Transverse colon (tissue), 4 donors: ENCODE data around the gene RBMX. TPM values are rescaled to one million over a fixed set of nuclear protein-coding genes. Genes with fewer than 3 reads are reported as not detected.

ENCODE experiments used
- DNase-seq: peaks from one replicate; pipeline ENCODE4 v3.0.0-alpha.2; 2019
- H3K27ac ChIP-seq, 4 donors: fragments of 200-600 bp; sonication (generic); 2 replicates each; pipeline ENCODE4 v1.5.1; 2016 to 2018; ENCODE audit warnings: inconsistent platforms in 4 of 4
- H3K27me3 ChIP-seq: fragments of 200-600 bp; sonication (generic); 2 replicates; pipeline ENCODE4 v1.5.1; 2017; ENCODE audit warnings: inconsistent platforms
- H3K36me3 ChIP-seq, 4 donors: fragments of 200-600 bp; sonication (generic); 2 replicates each; pipeline ENCODE4 v1.5.1; 2017 to 2019; ENCODE audit warnings: inconsistent platforms in 4 of 4
- H3K4me1 ChIP-seq, 4 donors: fragments of 200-600 bp; sonication (generic); 2 replicates each; pipeline ENCODE4 v1.5.1; 2017 to 2020; ENCODE audit warnings: inconsistent platforms in 4 of 4
- H3K4me3 ChIP-seq, 4 donors: fragments of 200-600 bp; sonication (generic); 1 replicate in 1 of 4; 2 replicates in 3 of 4; pipeline versions ENCODE4 v1.5.1 to v1.6.1; 2017 to 2019; ENCODE audit warnings: inconsistent platforms in 4 of 4
- H3K9me3 ChIP-seq, 2 donors: fragments of 200-600 bp; sonication (generic); 2 replicates each; pipeline ENCODE4 v1.5.1; 2017 to 2019; ENCODE audit warnings: inconsistent platforms in 2 of 2
- CTCF ChIP-seq, 5 experiments: fragments of 200-600 bp in 3 of 5; fragments of 450-650 bp in 2 of 5; sonication (generic) in 3 of 5; IDR thresholded peaks; 1 replicate in 2 of 5; 2 replicates in 3 of 5; pipeline ENCODE4 v1.5.1; 2016 to 2017; ENCODE audit warnings: antibody characterized with exemption in 5 of 5, inconsistent platforms in 3 of 5, mild to moderate bottlenecking in 2 of 5, moderate library complexity in 1 of 5
- EP300 ChIP-seq: sonication (generic); formaldehyde crosslinking; IDR thresholded peaks from one replicate; pipeline ENCODE4 v1.6.1; 2017; ENCODE audit warnings: antibody characterized with exemption, low read depth
- POLR2A ChIP-seq: fragments of 450-650 bp; IDR thresholded peaks from one replicate; pipeline ENCODE4 v1.6.1; 2016; ENCODE audit warnings: antibody characterized with exemption, mild to moderate bottlenecking, moderate library complexity
- POLR2AphosphoS5 ChIP-seq, 3 donors: sonication (generic); formaldehyde crosslinking; IDR thresholded peaks; one replicate each; pipeline ENCODE4 v1.6.1; 2016; ENCODE audit warnings: antibody characterized with exemption in 3 of 3
- WGBS, 2 donors: methylation state at CpG; one replicate each; pipeline ENCODE4 v1.1.5; 2018; ENCODE audit warnings: low coverage in 1 of 2; 5-methylcytosine and 5-hydroxymethylcytosine counted together
- in situ Hi-C, 4 donors: fragments of 200-750 bp; cut with MboI; loops; one replicate each; pipeline versions ENCODE4 v1.15.0 to v1.15.1; 2017; ENCODE audit warnings: low sequenced_read_pairs in 3 of 4, low pct_ligation_motif_present in 1 of 4, low pct_unique_long_range_greater_than_20kb in 1 of 4
- intact Hi-C: fragments of 100-400 bp; cut with DNase I; formaldehyde crosslinking; loops from one replicate; pipeline ENCODE4 v1.15.1; 2023; ENCODE audit warnings: low total_unique reads
- total RNA-seq, 4 donors: library from RNA; depleted of rRNA; stranded (reverse); fragments of >200 nt; gene quantifications; one replicate each; pipeline ENCODE4 v1.1.0, GENCODE V29; 2016

RBMX gene
- total RNA-seq, 4 donors from 2014 or later: 116 to 212 (median 206) TPM

GRCh38 chrX:136847874-136848273 is 32.7 kb downstream of the RBMX start:
- H3K9me3 ChIP-seq: no peaks in the 10 kb centered on the region
- no peak for DNase-seq
- no peak overlapping the region for H3K27ac ChIP-seq
- no peak overlapping the region for H3K4me3 ChIP-seq
- TF ChIP-seq CTCF (IDR thresholded peaks at IDR 0.05): no peak
- TF ChIP-seq POLR2A: no peak
- TF ChIP-seq EP300: no peak
- TF ChIP-seq POLR2AphosphoS5 (IDR thresholded peaks at IDR 0.05): no peak
- intact Hi-C loops: no loop called here
- WGBS, 2 donors: 86% methylated on average over 2 of the region's 2 CpGs; no CpG with 5 or more reads in 1 of the 2 donors
- H3K4me1 ChIP-seq: no peaks in the 10 kb centered on the region
- H3K27me3 ChIP-seq: no peaks in the 10 kb centered on the region
- no peaks in the 10 kb centered on the region for H3K36me3 ChIP-seq
- in situ Hi-C loops: no loop called here

GRCh38 chrX:136839196-136839595 is 41.3 kb downstream of the RBMX start:
- WGBS, 2 donors: 65% methylated on average over 1 of the region's 1 CpG; no CpG with 5 or more reads in 1 of the 2 donors
- no peak for TF ChIP-seq POLR2AphosphoS5 (IDR thresholded peaks at IDR 0.05)
- no peak for TF ChIP-seq POLR2A
- no peak for TF ChIP-seq EP300
- no peak for TF ChIP-seq CTCF (IDR thresholded peaks at IDR 0.05)
- H3K4me1 ChIP-seq: no peaks in the 10 kb centered on the region
- DNase-seq: no peak
- intact Hi-C loops (no loop called here), in situ Hi-C loops (no loop called here)
- H3K27ac ChIP-seq: no peak overlapping the region
- H3K4me3 ChIP-seq: no peak overlapping the region
- no peaks in the 10 kb centered on the region for H3K36me3 ChIP-seq
- H3K27me3 ChIP-seq: no peaks in the 10 kb centered on the region
- no peaks in the 10 kb centered on the region for H3K9me3 ChIP-seq

GRCh38 chrX:136835761-136836160 is 44.8 kb downstream of the RBMX start:
- DNase-seq: no peak
- Histone ChIP-seq H3K27me3 (no peaks in the 10 kb centered on the region), H3K4me1 (no peaks in the 10 kb centered on the region), H3K27ac (no peak overlapping the region), H3K4me3 (no peak overlapping the region), H3K9me3 (no peaks in the 10 kb centered on the region), H3K36me3 (no peaks in the 10 kb centered on the region)
- WGBS, 2 donors: 72% methylated on average over 4 of the region's 4 CpGs; no CpG with 5 or more reads in 1 of the 2 donors
- in situ Hi-C loops: no loop called here
- intact Hi-C loops: no loop called here
- no peak for TF ChIP-seq POLR2A
- TF ChIP-seq POLR2AphosphoS5 (IDR thresholded peaks at IDR 0.05): no peak
- no peak for TF ChIP-seq CTCF (IDR thresholded peaks at IDR 0.05)
- TF ChIP-seq EP300: no peak

- no peaks in the 10 kb centered on the region for H3K9me3 ChIP-seq
- no peak for TF ChIP-seq POLR2A
- TF ChIP-seq CTCF (IDR thresholded peaks at IDR 0.05): no peak
- TF ChIP-seq EP300: no peak
- TF ChIP-seq POLR2AphosphoS5 (IDR thresholded peaks at IDR 0.05): no peak
- 83% methylated on average over 5 of the region's 5 CpGs; no CpG with 5 or more reads in 1 of the 2 donors for WGBS, 2 donors
- no peak overlapping the region for H3K4me3 ChIP-seq
- no peaks in the 10 kb centered on the region for H3K27me3 ChIP-seq
- no peak for DNase-seq
- in situ Hi-C loops (no loop called here), intact Hi-C loops (no loop called here)
- H3K27ac ChIP-seq: no peak overlapping the region
- H3K4me1 ChIP-seq: no peaks in the 10 kb centered on the region
- no peaks in the 10 kb centered on the region for H3K36me3 ChIP-seq
These were observed 51.1 kb downstream of the RBMX start for GRCh38 chrX:136829413-136829812.
